Activated T-helper 1 cell treated with anti-CD3 and anti-CD28 coated beads, Interleukin-12 subunit alpha, Interleukin-12 subunit beta, Interleukin-2, Interleukin-4 antibody, amounts not matched to agents 30 ng/mL and 10 ng/mL and 1 ng/mL, durations not matched to agents 14 hours and 24 hours and 36 hours (primary cell): Measurements from ENCODE around the gene INPP5J. TPM values are rescaled to one million over a fixed set of nuclear protein-coding genes. Genes with fewer than 3 reads are reported as not detected.

Experiments
- total RNA-seq: library from RNA; stranded (reverse); gene quantifications from 2 replicates; pipeline ENCODE4 v1.2.3, GENCODE V29; 2022

Gene INPP5J
- total RNA-seq, 1 donor from 2014 or later: not detected

Other genes with a start within 250 kb of the INPP5J start
- 47.4 and 49.0 TPM in 2 replicates for gene MORC2, start 154.2 kb upstream of the INPP5J start, total RNA-seq
- gene TUG1, start 153.7 kb upstream of the INPP5J start, total RNA-seq: 68.0 and 71.3 TPM in 2 replicates
- 10.2 and 13.7 TPM in 2 replicates for gene SMTN, start 41.6 kb upstream of the INPP5J start, total RNA-seq
- gene SELENOM, start 15.4 kb upstream of the INPP5J start, total RNA-seq: 6.4 and 9.8 TPM in 2 replicates
- gene PLA2G3, start 17.5 kb downstream of the INPP5J start, total RNA-seq: not detected in 2 replicates
- gene RNF185, start 37.2 kb downstream of the INPP5J start, total RNA-seq: 18.7 and 19.6 TPM in 2 replicates
- gene LIMK2, start 89.3 kb downstream of the INPP5J start, total RNA-seq: 39.8 and 40.7 TPM in 2 replicates
- 11.1 and 12.3 TPM in 2 replicates for gene PIK3IP1, start 169.5 kb downstream of the INPP5J start, total RNA-seq
- gene PATZ1, start 223.4 kb downstream of the INPP5J start, total RNA-seq: 29.5 and 31.5 TPM in 2 replicates